ENCODE results near the gene RAN. TPM values are rescaled to one million over a fixed set of nuclear protein-coding genes. Genes with fewer than 3 reads are reported as not detected.

Gene RAN
- total RNA-seq, 1 experiment from 2014 or later, result 1,968 TPM

GRCh38 chr12:130917607-130918006 is 45.7 kb downstream of the RAN start:
- Histone ChIP-seq H3K18ac (ENCODE audit: insufficient read length, low read depth, low read length) (no peak overlapping the region), H2BK120ac (ENCODE audit: low read depth, low read length, poor library complexity, severe bottlenecking) (no peak overlapping the region), H3K23ac (ENCODE audit: insufficient read length, low read depth, low read length) (no peak overlapping the region), H2AK5ac (ENCODE audit: insufficient read length, low read length) (no peak overlapping the region), H3K56ac (ENCODE audit: insufficient read length, low read depth, low read length) (no peak overlapping the region), H4K8ac (replicated peaks; ENCODE audit: insufficient read length, low read depth, low read length) (no peak overlapping the region), H3K27ac (ENCODE audit: insufficient read length, low read depth, low read length) (no peak overlapping the region), H3K79me2 (ENCODE audit: insufficient read depth, low read length) (no peaks in the 10 kb centered on the region), H3K9ac (ENCODE audit: extremely low read depth, insufficient read length, low read length) (no peak overlapping the region), H3K4me1 (ENCODE audit: insufficient read depth, low read length) (peaks cover 2% of the 10 kb centered on the region; the same call in 1 of the 2 replicates), H2BK5ac (ENCODE audit: insufficient read length, low read length) (no peak overlapping the region), H3K4me2 (ENCODE audit: insufficient read depth, insufficient read length, low read length) (no peak overlapping the region), H2BK20ac (ENCODE audit: low read depth, low read length, poor library complexity, severe bottlenecking) (no peak overlapping the region), H3K14ac (ENCODE audit: insufficient read depth, low read length) (no peak overlapping the region; the same call in 1 of the 2 replicates), H3K9me3 (ENCODE audit: control insufficient read depth, low read depth, low read length) (no peaks in the 10 kb centered on the region), H4K91ac (ENCODE audit: insufficient read length, low read depth, low read length) (no peak overlapping the region), H3K4ac (ENCODE audit: low read depth, low read length) (no peak overlapping the region), H3K27me3 (ENCODE audit: insufficient read depth, low read length) (no peaks in the 10 kb centered on the region), H3T11ph (ENCODE audit: low read length) (no peak overlapping the region), H4K5ac (ENCODE audit: insufficient read length, low read depth, low read length) (no peak overlapping the region), H2AFZ (ENCODE audit: low read length) (no peak overlapping the region), H3K79me1 (ENCODE audit: insufficient read depth, low read depth, low read length, poor library complexity, severe bottlenecking) (no peaks in the 10 kb centered on the region), H2BK12ac (ENCODE audit: insufficient read length, low read depth, low read length) (no peak overlapping the region), H4K20me1 (ENCODE audit: control insufficient read depth, insufficient read depth, insufficient read length) (no peaks in the 10 kb centered on the region), H3K23me2 (ENCODE audit: insufficient read length, low read depth, low read length, poor library complexity, severe bottlenecking) (no peaks in the 10 kb centered on the region), H2BK15ac (ENCODE audit: low read depth, low read length) (no peak overlapping the region)
- TF ChIP-seq, protein P1, sequence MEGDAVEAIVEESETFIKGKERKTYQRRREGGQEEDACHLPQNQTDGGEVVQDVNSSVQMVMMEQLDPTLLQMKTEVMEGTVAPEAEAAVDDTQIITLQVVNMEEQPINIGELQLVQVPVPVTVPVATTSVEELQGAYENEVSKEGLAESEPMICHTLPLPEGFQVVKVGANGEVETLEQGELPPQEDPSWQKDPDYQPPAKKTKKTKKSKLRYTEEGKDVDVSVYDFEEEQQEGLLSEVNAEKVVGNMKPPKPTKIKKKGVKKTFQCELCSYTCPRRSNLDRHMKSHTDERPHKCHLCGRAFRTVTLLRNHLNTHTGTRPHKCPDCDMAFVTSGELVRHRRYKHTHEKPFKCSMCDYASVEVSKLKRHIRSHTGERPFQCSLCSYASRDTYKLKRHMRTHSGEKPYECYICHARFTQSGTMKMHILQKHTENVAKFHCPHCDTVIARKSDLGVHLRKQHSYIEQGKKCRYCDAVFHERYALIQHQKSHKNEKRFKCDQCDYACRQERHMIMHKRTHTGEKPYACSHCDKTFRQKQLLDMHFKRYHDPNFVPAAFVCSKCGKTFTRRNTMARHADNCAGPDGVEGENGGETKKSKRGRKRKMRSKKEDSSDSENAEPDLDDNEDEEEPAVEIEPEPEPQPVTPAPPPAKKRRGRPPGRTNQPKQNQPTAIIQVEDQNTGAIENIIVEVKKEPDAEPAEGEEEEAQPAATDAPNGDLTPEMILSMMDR (conservative IDR thresholded peaks at IDR 0.05), result no peak
- Mint-ChIP-seq H3K4me1 (peaks cover 10 to 12% of the 10 kb centered on the region in 2 experiments), H3K27me3 (ENCODE audit: low read depth) (peaks cover 31% of the 10 kb centered on the region), H3K9me3 (peaks cover 7 to 10% of the 10 kb centered on the region in 2 experiments), H3K27ac (no peak overlapping the region), H3K36me3 (ENCODE audit: insufficient read depth in 1 of 3, low read depth in 3 of 3) (no peaks in the 10 kb centered on the region; a peak in 1 of 7 replicates), H3K4me3 (no peak overlapping the region)
- no CpG with 5 or more reads among the region's 13 CpGs for WGBS (ENCODE audit: extremely low coverage, insufficient read length, low lambda C conversion rate)
- no peak for DNase-seq
